Measurements from ENCODE around the gene RBMS3.

Gene RBMS3

DNA sequence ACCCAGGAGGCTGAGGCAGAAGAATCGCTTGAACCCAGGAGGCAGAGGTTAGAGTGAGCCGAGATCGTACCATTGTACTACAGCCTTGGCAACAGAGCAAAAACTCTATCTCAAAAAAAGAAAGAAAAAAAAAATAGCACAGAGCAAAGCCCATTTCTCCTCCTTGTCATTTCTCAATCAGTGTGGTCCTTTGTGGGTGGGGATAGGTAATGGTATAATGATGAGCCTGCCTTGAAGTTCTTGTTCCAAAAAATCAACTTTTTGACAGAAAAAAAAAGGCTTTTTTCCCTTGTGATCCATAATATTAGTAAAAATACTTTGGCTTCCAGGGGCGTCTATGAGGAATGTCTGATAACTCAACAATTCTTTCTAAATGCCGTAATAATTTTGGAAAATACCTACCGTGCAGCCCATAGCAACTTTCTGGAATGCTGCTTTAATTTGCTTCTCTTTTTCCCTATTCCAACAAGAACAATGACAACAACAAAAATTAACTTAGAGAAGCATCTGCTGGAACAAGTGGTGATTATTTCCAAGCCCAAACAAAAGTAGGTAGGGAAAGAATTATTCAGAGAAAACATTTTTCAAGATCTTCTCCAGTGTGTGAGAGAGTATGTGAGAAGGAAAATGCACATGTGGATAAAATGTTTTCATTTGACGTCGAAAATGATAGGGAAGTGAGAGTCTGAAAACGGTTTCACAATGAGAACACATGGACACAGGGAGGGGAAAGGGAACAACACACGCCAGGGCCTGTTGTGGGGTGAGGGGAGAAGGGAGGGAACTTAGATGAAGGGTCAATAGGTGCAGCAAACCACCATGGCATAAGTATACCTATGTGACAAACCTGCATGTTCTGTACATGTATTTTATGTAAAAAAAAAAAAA lies 337.8 kb downstream of the RBMS3 start:
- TF ChIP-seq, protein P1, sequence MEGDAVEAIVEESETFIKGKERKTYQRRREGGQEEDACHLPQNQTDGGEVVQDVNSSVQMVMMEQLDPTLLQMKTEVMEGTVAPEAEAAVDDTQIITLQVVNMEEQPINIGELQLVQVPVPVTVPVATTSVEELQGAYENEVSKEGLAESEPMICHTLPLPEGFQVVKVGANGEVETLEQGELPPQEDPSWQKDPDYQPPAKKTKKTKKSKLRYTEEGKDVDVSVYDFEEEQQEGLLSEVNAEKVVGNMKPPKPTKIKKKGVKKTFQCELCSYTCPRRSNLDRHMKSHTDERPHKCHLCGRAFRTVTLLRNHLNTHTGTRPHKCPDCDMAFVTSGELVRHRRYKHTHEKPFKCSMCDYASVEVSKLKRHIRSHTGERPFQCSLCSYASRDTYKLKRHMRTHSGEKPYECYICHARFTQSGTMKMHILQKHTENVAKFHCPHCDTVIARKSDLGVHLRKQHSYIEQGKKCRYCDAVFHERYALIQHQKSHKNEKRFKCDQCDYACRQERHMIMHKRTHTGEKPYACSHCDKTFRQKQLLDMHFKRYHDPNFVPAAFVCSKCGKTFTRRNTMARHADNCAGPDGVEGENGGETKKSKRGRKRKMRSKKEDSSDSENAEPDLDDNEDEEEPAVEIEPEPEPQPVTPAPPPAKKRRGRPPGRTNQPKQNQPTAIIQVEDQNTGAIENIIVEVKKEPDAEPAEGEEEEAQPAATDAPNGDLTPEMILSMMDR (IDR thresholded peaks at IDR 0.05; ENCODE audit: borderline replicate concordance, insufficient read depth, low read depth, low read length): no peak
- no peak overlapping the region for H3K4me3 ChIP-seq (ENCODE audit: low read depth, low read length)

DNA sequence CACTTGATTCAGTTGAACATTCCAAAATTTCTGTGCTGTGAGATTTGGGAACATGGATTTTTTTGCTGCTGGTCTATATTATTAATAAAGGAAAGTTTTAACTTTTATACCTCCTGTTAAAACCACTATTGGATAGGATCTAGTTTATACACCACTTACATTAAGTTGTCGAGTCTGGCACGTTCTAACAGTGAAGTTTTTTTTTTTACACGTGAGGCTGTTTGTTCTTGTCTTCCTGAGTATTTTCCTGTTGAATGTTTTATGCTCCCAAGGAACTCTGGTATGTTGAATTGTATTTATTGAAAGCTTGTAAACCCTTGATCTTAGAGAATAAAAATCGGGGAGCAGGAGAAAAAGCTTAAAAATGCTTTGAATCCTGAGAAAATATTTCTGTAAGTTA lies 338.8 kb downstream of the RBMS3 start:
- TF ChIP-seq, protein P1 (IDR thresholded peaks at IDR 0.05; ENCODE audit: borderline replicate concordance, insufficient read depth, low read depth, low read length): no peak
- H3K4me3 ChIP-seq (ENCODE audit: low read depth, low read length): no peak overlapping the region

DNA sequence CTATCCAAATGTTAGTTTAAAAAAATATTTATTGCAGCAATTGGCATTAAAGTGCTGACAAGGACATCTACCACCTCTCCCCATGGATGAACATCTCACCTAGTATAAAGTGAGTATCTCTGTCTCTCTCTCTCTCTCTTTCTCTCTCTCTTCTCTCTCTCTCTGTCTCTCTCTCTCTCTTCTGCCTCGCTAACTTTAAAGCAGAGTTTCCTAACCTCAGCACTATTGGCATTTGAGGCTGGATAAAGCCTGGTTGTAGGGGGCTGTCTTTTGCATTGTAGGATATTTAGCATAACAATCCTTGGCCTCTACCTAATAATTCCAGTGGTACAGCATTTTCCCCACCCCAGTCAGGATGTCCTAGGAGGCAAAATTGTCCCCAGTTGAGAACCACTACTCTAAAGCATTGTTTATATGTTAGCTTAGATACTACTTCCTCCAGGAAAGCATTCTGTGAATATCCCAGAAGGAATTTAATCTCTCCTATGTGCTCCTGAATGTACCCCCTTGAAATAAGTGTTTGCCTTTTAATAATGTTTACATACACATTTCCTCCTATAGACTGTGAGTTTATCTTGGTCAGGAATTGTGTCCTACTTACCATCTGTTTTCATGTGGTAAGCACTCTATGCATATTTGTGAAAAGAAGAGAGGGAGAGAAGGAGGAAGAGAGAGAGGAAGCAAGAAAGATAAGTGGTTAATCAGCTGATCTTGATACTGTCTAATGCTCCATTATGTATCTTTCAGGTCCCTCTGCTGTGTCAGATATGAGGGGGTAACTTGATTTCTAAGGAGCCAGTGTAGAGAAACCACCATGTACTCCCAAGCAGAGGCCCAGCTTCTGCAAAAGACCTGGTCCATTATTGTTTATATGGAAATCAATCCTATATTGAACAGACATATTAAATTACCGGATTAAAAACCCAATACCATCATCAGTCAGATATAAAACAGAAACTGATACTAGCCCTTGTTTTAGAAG lies 346.6 kb downstream of the RBMS3 start:
- H3K4me3 ChIP-seq (ENCODE audit: low read depth, low read length): no peak overlapping the region
- TF ChIP-seq, protein P1 (IDR thresholded peaks at IDR 0.05; ENCODE audit: borderline replicate concordance, insufficient read depth, low read depth, low read length): no peak

DNA sequence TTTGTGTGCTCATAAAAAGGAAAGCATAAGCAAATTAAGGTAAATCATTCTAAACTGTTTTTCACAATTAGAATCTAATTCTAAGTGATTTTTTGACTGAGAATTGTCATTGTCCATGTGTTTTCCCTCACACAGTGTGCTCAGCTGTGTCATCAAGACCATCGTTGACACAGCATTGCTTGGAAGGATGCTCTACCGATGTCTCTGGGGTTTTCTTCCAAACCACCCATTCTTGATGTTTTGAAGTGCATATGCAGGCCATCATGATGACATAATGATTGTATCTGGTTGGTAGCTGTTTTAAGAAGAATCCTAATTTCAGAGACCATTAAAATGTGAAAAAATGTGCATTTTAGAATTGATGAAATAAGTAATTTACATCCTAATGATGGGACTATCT lies 347.9 kb downstream of the RBMS3 start:
- TF ChIP-seq, protein P1 (IDR thresholded peaks at IDR 0.05; ENCODE audit: borderline replicate concordance, insufficient read depth, low read depth, low read length): no peak

DNA sequence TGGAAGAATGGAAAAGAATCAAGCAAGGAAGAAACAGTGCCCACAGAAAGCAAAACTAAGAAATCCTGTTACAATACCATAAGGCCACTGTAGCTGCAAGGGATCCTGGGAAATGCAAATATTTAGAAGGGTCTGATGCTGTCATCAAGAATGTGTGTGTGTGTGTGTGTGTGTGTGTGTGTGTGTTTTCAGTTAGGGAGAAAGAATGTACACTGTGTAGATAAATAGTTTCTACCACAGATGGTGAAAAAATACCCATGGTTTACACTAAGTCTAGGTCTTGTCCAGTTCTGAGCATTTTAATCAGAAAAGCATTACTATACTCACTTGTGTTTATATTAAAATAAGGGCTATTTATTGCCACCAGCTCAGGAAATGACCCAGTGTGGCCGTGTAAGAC lies 355.0 kb downstream of the RBMS3 start:
- no peak overlapping the region for H3K4me3 ChIP-seq (ENCODE audit: low read depth, low read length)
- TF ChIP-seq, protein P1 (IDR thresholded peaks at IDR 0.05; ENCODE audit: borderline replicate concordance, insufficient read depth, low read depth, low read length): no peak

More for the DNA sequence above, 347.9 kb downstream of the RBMS3 start:
- H3K4me3 ChIP-seq (ENCODE audit: low read depth, low read length): no peak overlapping the region

DNA sequence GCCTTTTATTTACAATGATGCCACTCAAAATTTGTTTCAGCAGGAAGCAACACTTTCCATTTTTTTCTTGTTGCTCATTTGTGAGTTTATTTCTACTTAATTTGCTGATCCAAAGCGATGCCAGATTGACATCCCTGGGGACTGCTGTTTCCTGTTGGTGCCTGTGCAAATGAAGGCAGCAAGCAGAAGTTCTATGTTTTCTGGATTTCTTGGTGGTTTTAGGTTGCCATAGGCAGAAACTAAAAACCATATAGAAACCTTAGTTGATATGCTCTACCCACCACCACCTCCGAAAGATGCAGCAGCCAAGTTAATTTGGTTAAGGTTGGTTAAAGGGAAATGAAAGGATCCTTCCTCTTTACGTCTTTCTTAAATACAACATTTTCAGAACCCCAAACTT lies 356.2 kb downstream of the RBMS3 start:
- TF ChIP-seq, protein P1 (IDR thresholded peaks at IDR 0.05; ENCODE audit: borderline replicate concordance, insufficient read depth, low read depth, low read length): no peak
- no peak overlapping the region for H3K4me3 ChIP-seq (ENCODE audit: low read depth, low read length)

Measured in GM12875 (cell line).